Bone marrow (tissue), 2 donors: Measurements from ENCODE around the gene SDS.
A peak's percentile ranks its signal among the peaks of the same experiment; 100 is the strongest.

Source experiments
- DNase-seq, 2 donors: peaks; one replicate each; lab custom pipeline; 2025; lab: John Stamatoyannopoulos, UW

SDS gene

GRCh38 chr12:113403435-113404415, at the start of gene SDS:
TSS of gene SDS (minus strand) at chr12:113403887. CDS start at chr12:113399708, 4,179 bp downstream.
- DNase-seq, result no peak

DNA sequence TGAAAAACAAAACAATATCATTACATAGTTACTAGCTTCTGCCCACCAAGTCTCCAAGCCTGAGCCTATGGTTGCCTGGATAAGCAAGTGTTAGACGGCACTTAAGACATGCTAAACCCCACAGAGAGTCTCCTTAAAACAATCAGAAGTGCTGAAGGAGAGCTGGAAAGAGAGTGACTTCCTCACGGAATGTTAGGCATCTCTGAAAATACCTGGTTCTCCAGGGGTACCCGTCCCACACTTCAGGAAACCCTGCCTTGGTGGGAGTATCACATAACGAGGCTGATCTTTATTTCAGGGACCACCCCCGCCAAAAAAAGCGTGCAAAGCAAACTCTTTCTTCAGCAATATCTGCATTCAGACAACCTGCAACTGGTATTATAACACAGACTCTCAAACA, 49.6 kb upstream of the SDS start:
- no peak for DNase-seq

GRCh38 chr12:113452458-113452857, 48.8 kb upstream of the SDS start:
- no peak for DNase-seq

DNA sequence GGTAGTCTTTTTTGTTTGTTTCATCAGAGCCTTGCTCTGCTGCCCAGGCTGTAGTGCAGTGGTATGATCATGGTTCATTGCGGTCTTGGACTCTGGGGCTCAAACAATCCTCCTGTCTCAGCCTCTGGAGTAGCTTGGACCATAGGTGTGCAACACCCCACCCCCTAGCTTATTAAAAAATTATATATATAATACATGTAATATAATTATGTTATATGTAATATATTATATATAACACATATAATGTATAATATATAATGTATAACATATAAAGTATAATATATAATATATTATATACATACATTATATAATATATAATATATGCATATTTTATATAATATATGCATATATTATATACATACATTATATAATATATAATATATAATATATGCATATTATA, 46.2 kb upstream of the SDS start:
- DNase-seq, result no peak

- DNase-seq, result no peak
Observed at GRCh38 chr12:113449299-113449698, 45.6 kb upstream of the SDS start.

DNA sequence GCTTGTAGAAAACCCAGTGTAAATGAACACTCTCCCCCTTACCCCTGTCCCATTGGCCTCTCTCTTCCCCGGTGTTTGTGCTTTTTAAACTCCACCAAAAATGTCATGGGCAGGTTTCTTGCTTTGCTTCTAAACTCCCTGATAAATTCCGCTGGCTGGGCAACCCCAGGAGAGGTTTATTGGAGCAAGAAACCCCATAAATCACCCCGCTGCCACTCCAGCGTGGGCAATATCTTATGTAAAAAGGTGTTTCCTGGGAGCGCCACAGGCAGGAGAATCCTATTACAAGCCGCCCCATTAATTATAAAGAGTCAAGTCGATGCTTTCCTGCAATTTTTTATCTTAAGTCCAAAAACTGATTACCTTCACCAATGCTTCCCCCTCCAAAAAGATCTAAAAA, 45.2 kb upstream of the SDS start:
- DNase-seq, result no peak

- peak in 1 of 2 donors; percentile 67 for DNase-seq
Observed at GRCh38 chr12:113445544-113446171, 42.0 kb upstream of the SDS start.

- no peak for DNase-seq
Observed at GRCh38 chr12:113443030-113443539, 39.4 kb upstream of the SDS start.

DNA sequence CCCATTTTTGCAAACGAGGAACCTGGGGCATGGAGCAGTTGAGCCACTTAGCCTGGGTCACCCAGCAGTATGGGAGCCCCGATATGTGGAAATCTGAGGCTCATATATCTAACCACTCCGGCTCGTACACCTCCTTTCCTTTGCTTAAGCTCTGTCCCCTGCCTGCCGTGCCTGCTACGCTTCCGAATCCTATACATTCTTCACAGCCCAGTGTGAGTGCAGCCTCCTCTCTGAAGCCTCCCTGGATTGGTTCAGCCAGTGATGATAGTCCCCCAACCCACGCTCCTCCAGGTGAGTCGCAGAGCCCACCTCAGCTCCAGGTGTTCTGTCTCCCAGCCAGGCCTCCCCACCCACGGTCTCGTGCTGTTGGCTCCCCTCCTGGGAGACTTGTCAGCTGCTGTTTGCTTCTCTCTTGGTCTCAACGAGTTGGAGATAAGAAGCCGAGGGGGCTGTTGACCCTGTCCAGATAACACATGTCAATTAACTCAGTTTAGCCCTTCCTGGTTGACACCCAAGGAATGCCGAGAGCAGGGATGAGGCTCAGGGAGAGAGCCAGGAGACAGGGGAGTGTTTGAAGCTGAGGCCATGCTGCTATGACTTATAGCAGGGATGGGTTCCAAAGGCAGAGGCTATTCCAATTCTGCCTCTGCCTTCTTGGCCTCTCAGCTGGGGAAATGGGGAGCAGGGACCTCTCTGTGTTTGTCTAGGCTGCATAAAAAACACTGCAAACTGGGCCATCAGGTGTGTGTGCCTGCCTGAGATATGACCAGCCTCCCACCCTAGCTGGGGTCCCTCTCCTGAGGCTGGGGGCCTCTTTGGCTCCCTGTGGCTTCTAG, 37.5 kb upstream of the SDS start:
- DNase-seq, result no peak

DNA sequence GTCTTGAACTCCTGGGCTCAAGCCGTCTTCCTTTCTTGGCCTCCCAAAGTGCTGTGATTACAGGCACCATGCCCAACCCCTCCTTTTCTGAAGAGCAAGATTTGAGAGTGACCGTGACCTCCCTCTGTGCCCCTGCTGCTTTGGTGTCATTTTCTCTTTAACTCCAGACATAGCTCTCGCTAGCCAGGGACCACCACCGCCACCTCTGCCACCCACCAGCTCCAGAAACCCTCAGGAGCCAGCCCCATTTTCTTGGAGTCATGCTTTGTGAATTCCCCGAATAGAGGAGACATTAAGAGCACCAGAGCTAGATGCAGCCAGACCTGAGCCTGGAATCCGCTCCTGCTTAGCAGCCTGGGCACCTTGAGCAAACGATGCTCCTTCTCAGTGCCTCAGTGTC, 36.6 kb upstream of the SDS start:
- DNase-seq, result no peak

DNA sequence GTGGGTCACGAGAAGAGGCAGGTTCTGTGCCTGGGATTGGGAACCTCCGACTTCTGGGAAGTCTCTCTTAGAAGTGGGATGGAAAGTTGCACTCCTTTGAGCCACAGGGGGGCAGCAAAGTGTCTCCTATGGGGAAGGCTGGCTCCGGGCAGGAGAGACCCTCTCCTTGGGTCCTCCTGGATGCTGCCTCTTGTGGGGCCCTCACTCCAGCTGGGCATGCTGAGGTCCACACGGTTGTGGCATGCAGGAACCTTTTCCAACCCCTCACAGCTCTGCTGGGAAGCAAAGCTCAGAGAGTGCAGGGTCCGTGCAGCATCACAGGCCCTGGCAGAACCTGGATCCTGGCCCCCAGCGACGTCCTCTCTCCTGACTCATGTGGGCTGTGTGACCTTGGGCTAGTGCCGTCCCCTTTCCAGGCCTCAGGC, 35.9 kb upstream of the SDS start:
- no peak for DNase-seq

DNA sequence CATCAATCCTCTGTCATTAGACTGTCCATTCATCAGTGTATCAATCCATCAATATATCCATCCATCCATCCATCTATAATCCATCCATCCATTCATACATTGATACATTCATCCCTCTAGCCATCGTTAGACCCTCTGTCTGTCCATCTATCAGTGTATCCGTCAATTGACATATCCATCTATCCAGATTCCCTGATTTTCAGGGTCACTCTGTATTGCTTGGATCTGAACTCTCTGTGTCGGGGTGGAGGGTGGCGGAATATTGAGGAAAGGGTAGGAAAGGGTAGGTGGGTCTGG, 35.6 kb upstream of the SDS start:
- DNase-seq, result no peak

DNA sequence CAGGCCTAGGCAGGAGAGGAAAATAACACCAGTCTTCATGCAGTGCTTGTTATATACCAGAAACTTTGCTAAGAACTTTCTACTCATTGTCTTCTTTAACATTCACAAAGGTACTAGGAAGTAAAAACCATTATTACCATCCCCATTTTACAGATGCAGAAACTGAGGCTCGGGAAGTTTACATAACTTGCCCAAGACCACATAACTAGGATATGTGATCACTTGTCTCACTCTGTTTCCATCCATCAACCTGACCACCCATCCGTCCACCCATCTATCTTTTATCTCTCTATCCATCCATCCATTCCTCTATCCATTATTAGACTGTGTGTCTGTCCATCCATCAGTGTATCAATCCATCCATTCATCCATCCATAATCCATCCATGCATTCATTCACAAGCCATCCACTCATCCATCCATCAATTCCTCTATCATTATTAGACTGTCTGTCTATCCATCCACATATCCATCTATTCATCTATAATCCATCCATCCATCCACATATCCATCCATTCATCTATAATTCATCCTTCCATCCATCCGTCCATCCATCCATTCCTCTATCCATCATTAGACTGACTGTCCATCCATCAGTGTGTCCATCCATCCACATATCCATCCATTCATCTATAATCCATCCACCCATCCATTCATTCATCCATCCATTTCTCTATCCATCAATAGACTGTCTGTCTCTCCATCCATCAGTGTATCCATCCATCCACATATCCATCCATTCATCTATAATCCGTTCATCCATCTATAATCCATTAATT, 35.0 kb upstream of the SDS start:
- DNase-seq, result no peak

- DNase-seq, result no peak
Observed at GRCh38 chr12:113437729-113438100, 34.0 kb upstream of the SDS start.

DNA sequence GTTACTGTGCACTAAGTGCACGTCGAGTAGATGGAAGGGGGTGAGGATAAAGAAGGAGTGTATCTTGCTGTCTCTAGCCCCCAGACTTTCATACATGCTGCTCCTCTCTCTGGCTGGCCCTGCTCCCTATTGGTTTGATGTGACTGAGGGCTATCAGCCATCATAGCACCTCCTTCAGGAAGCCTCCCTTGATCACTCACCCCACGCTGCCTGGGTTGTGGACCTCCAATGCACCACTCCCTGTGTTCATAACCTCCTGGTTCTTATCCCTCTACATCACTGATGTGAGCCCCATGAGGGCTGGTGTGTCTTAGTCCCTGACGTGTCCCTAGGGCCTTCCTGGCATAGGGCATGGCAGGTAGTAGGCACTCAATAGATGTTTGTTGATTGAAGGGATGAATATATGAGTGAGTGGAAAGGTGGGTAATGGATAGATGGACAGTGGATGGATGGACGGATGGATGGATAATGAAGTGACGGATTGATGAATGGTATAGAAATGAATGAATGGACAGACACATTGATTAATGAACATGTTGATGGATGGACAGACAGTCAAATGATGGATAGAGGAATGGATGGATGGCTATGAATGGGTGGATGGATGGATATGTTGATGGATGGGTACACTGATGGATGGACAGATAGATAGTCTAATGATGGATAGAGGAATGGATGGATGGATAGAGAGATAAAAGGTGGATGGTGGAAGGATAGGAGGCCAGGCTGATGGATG, 33.5 kb upstream of the SDS start:
- DNase-seq, result no peak

DNA sequence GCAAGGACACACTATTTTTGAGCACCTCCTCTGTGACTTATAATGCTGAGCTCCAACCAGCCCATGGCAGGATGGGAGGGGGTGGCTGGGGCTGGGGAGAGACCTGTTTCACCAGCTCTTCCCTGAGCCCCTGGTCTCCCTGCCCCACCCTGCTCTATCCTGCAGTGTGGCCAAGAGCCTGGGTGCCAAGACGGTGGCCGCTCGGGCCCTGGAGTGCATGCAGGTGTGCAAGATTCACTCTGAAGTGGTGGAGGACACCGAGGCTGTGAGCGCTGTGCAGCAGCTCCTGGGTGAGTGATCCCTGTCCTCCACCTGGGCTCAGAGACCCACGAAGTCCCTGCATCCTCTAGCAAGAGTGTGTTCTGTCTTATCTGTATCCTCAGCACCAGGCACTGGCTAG, 32.9 kb upstream of the SDS start:
- no peak for DNase-seq

DNA sequence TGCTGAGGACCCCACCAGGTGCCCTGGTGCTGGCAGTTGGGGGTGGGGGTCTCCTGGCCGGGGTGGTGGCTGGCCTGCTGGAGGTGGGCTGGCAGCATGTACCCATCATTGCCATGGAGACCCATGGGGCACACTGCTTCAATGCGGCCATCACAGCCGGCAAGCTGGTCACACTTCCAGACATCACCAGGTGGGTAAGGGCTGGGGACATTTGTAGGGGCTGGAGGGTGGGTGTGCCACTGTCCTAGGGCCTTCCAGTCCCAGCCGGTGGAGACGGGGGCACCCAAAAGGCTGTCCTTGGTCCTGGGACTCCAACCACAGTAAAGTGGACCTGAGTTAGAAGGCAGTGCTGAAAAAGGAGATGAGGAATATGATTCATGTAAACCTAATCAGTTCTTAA, 31.7 kb upstream of the SDS start:
- no peak for DNase-seq

GRCh38 chr12:113432986-113433385, 29.3 kb upstream of the SDS start:
- no peak for DNase-seq

DNA sequence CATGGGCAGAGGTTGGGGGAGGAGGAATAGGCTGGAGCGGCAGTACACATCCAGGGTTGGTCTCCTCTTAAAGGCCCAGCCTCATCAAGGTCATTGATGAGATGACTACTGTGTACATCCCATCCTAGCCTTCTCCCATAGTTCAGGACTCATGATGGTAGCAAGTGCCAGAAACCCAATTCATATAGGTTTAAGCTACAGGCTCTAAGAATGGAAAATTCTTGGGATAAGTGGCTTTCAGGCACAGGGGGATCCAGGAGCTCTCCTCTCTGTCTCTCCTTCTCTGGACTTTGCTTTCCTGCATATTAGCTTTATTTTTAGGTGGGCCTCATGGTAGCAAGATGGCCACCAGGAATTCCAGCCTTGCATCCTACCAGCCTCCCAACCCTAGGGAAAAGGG, 24.8 kb upstream of the SDS start:
- DNase-seq, result no peak

- DNase-seq, result no peak
Observed at GRCh38 chr12:113427882-113428281, 24.2 kb upstream of the SDS start.

- DNase-seq, result no peak
Observed at GRCh38 chr12:113425960-113426453, 22.3 kb upstream of the SDS start.
